Body of pancreas (tissue), 4 donors: Measurements from ENCODE around the gene GPX1. TPM values are rescaled to one million over a fixed set of nuclear protein-coding genes. Genes with fewer than 3 reads are reported as not detected.
"Not testable (repeated sequence)": the region's sequence is repeated elsewhere in the genome, so short reads cannot be mapped to it uniquely, and the experiment has no call there.

Source experiments
- ATAC-seq: fragments of 150-250 bp; one replicate; pipeline ENCODE4 v1.9.1; 2016
- DNase-seq, 4 donors: peaks; one replicate each; pipeline ENCODE4 v3.0.0-alpha.2; 2019
- H3K27ac ChIP-seq, 4 donors: fragments of 200-600 bp; sonication (generic); 1 replicate in 3 of 4; 2 replicates in 1 of 4; pipeline versions ENCODE4 v1.5.1 to v1.6.1; 2016 to 2019; ENCODE audit warnings: mild to moderate bottlenecking in 1 of 4, mixed read lengths in 1 of 4, moderate library complexity in 1 of 4
- H3K27me3 ChIP-seq, 2 donors: fragments of 200-600 bp; sonication (generic); one replicate each; pipeline ENCODE4 v1.6.0; 2016; ENCODE audit warnings: mild to moderate bottlenecking in 1 of 2
- H3K36me3 ChIP-seq, 2 donors: fragments of 200-600 bp; sonication (generic); replicated peaks in 1 of 2; 2 replicates each; pipeline ENCODE4 v1.5.1; 2016; ENCODE audit warnings: low read depth in 2 of 2; ENCODE audit not compliant: insufficient read depth in 1 of 2
- H3K4me1 ChIP-seq: fragments of 200-600 bp; sonication (generic); one replicate; pipeline ENCODE4 v1.6.0; 2016
- H3K4me3 ChIP-seq, 2 donors: fragments of 200-600 bp; sonication (generic); 1 replicate in 1 of 2; 2 replicates in 1 of 2; pipeline ENCODE4 v1.5.1; 2016 to 2019
- H3K9me3 ChIP-seq, 3 donors: fragments of 200-600 bp; sonication (generic); 1 replicate in 2 of 3; 2 replicates in 1 of 3; pipeline ENCODE4 v1.5.1; 2016
- CTCF ChIP-seq, 7 experiments: fragments of 450-650 bp in 4 of 7; fragments of 200-600 bp in 3 of 7; sonication (generic) in 3 of 7; IDR thresholded peaks; one replicate each; pipeline ENCODE4 v1.5.1; 2016 to 2019; ENCODE audit warnings: antibody characterized with exemption in 7 of 7
- POLR2A ChIP-seq, 3 donors: fragments of 450-650 bp; IDR thresholded peaks; one replicate each; pipeline ENCODE4 v1.6.1; 2016; ENCODE audit warnings: antibody characterized with exemption in 3 of 3, mild to moderate bottlenecking in 2 of 3
- WGBS, 2 donors: methylation state at CpG; one replicate each; pipeline ENCODE4 v1.1.5; 2017; 5-methylcytosine and 5-hydroxymethylcytosine counted together
- intact Hi-C: fragments of 100-400 bp; cut with DNase I; formaldehyde crosslinking; loops from one replicate; pipeline ENCODE4 v1.15.1; 2023
- total RNA-seq, 2 donors: library from RNA; depleted of rRNA; stranded (reverse); fragments of >200 nt; gene quantifications; one replicate each; pipeline ENCODE4 v1.1.0, GENCODE V29; 2016

The GPX1 gene
- 100 to 1,000 TPM; 150 to 246 TPM for total RNA-seq

- intact Hi-C loops, result no loop called here
- ATAC-seq, result peak; percentile 94
- peaks cover 23% of the 10 kb centered on the region for H3K4me1 ChIP-seq
- 0 to 2% methylated on average over 2 to 45 of the region's 46 CpGs for WGBS, 2 donors
- no peaks in the 10 kb centered on the region for H3K27me3 ChIP-seq
- peaks cover 0 to 15% of the 10 kb centered on the region in 2 donors for H3K36me3 ChIP-seq
- TF ChIP-seq POLR2A (IDR thresholded peaks at IDR 0.05) (peak; percentile 92 to 96 (median 93)), CTCF (IDR thresholded peaks at IDR 0.05) (no peak)
- H3K9me3 ChIP-seq, result no peaks in the 10 kb centered on the region
- peak; percentile 89 to 96 (median 96) for DNase-seq
- H3K4me3 ChIP-seq, result peak within 1 kb of the TSS; percentile 54 to 76
- peak within 1 kb of the TSS; percentile 66 to 91 (median 79) for H3K27ac ChIP-seq
These were observed at the start of gene GPX1 for GRCh38 chr3:49358217-49358883. GPX1 (minus strand) TSS chr3:49358353; CDS start chr3:49358278, 75 bp downstream.

- TF ChIP-seq POLR2A (IDR thresholded peaks at IDR 0.05), result no peak
- TF ChIP-seq CTCF (IDR thresholded peaks at IDR 0.05), result no peak
- intact Hi-C loops, result no loop called here
- Histone ChIP-seq H3K4me1 (peaks cover 50% of the 10 kb centered on the region), H3K9me3 (no peaks in the 10 kb centered on the region), H3K27me3 (no peaks in the 10 kb centered on the region), H3K36me3 (no peaks in the 10 kb centered on the region), H3K27ac (peak overlapping the region in 1 of 4 donors; percentile 26), H3K4me3 (no peak overlapping the region)
- no peak for DNase-seq
- WGBS, 2 donors, result 52 to 66% methylated on average over 16 to 17 of the region's 17 CpGs
- no peak for ATAC-seq
These were observed 48.7 kb upstream of the GPX1 start for GRCh38 chr3:49406571-49407565.

GRCh38 chr3:49405570-49405969 is 47.4 kb upstream of the GPX1 start:
- H3K36me3 ChIP-seq, ATAC-seq, intact Hi-C loops, DNase-seq, H3K27ac ChIP-seq, H3K9me3 ChIP-seq, H3K27me3 ChIP-seq, H3K4me3 ChIP-seq: not testable (repeated sequence)
- peaks cover 48% of the 10 kb centered on the region for H3K4me1 ChIP-seq
- WGBS, 2 donors, result 59 to 65% methylated on average over 9 of the region's 9 CpGs

GRCh38 chr3:49403891-49404290 is 45.7 kb upstream of the GPX1 start:
- no peak overlapping the region for H3K4me3 ChIP-seq
- no peak for DNase-seq
- H3K27me3 ChIP-seq, result no peaks in the 10 kb centered on the region
- peaks cover 32% of the 10 kb centered on the region for H3K4me1 ChIP-seq
- intact Hi-C loops, result no loop called here
- 62 to 93% methylated on average over 2 to 5 of the region's 5 CpGs for WGBS, 2 donors
- no peaks in the 10 kb centered on the region for H3K9me3 ChIP-seq
- TF ChIP-seq POLR2A (IDR thresholded peaks at IDR 0.05) (no peak), CTCF (IDR thresholded peaks at IDR 0.05) (no peak)
- no peak for ATAC-seq
- no peak overlapping the region for H3K27ac ChIP-seq
- no peaks in the 10 kb centered on the region for H3K36me3 ChIP-seq

DNA sequence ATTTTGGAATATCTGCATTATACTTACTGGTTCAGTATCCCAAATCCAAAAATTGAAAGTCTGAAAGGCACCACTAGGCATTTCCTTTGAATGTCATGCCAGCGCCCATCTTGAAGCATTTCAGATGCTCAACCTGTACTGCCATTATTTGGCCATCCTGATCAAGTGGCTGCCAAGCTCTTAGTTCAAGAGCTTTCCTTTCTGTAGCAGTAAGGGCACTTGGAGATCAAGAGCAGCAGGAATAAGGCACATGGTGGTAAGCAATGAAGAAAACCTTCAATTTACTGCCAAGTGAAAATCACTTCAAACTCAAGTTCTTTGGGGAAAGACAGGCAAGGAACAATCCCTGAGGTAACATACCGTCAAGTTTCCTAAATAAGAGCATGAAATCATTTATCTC is 43.6 kb upstream of the GPX1 start:
- H3K27ac ChIP-seq, result no peak overlapping the region
- peaks cover 25% of the 10 kb centered on the region for H3K4me1 ChIP-seq
- no peaks in the 10 kb centered on the region for H3K36me3 ChIP-seq
- ATAC-seq (no peak), DNase-seq (no peak)
- intact Hi-C loops, result no loop called here
- H3K9me3 ChIP-seq, result no peaks in the 10 kb centered on the region
- 55 to 64% methylated on average over 2 of the region's 2 CpGs for WGBS, 2 donors
- no peaks in the 10 kb centered on the region for H3K27me3 ChIP-seq
- no peak overlapping the region for H3K4me3 ChIP-seq
- no peak for TF ChIP-seq CTCF (IDR thresholded peaks at IDR 0.05)
- TF ChIP-seq POLR2A (IDR thresholded peaks at IDR 0.05), result no peak
